Measurements from ENCODE around the gene GPR45.

DNA sequence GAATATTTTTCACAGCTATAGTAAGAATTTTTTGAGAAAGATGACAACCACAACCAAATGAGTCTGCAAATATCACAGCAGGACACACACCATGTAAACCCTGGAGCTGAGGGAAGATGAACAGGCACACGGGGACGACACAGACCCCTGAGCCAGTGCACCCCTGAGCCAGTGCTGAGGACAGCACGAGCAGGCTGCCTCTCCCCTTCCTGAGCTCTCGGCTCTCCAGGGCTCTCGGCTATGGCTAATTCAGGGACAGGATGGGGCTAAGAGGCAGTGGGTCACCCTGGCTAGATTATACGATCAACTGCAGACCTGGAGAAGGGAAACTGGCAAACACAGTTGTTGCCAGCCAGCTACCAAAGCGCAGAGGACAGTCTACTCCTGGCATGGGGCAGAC lies 46.6 kb downstream of the GPR45 start:
- TF ChIP-seq POLR2A (IDR thresholded peaks at IDR 0.05), result no peak
- no peak for TF ChIP-seq CTCF (IDR thresholded peaks at IDR 0.05)
